MM.1S (cell line): ENCODE results near the gene RBM47.

Source experiments
- DNase-seq: peaks from one replicate; pipeline ENCODE4 v3.0.0-alpha.2; 2015
- H2AFZ ChIP-seq: fragments of 300-600 bp; sonication (generic); 2 replicates; pipeline ENCODE4 v1.6.0; 2016; ENCODE audit warnings: antibody characterized with exemption, low read length
- H3F3A ChIP-seq: fragments of 300-600 bp; sonication (generic); 2 replicates; pipeline ENCODE4 v1.6.1; 2016; ENCODE audit warnings: mild to moderate bottlenecking, antibody characterized with exemption, low read length, moderate library complexity, mixed read lengths; ENCODE audit not compliant: insufficient read depth
- H3K27ac ChIP-seq: fragments of 300-600 bp; sonication (generic); 2 replicates; pipeline ENCODE4 v1.5.1; 2016; ENCODE audit warnings: mild to moderate bottlenecking, low read length
- H3K27me3 ChIP-seq: fragments of 300-600 bp; sonication (generic); replicated peaks from 2 replicates; pipeline ENCODE4 v1.6.0; 2016; ENCODE audit warnings: low read length; ENCODE audit not compliant: insufficient read depth
- H3K36me3 ChIP-seq: fragments of 300-600 bp; sonication (generic); replicated peaks from 2 replicates; pipeline ENCODE4 v1.6.1; 2016; ENCODE audit warnings: mild to moderate bottlenecking, low read length, mixed read lengths; ENCODE audit not compliant: insufficient read depth
- H3K4me1 ChIP-seq: fragments of 300-600 bp; sonication (generic); 2 replicates; pipeline ENCODE4 v1.6.1; 2016; ENCODE audit warnings: low read length, mixed read lengths
- H3K4me2 ChIP-seq: fragments of 300-600 bp; sonication (generic); 2 replicates; pipeline ENCODE4 v1.6.0; 2016; ENCODE audit warnings: low read depth, low read length
- H3K4me3 ChIP-seq: fragments of 300-600 bp; sonication (generic); 2 replicates; pipeline ENCODE4 v1.5.1; 2016; ENCODE audit warnings: low read length, mixed read lengths
- H3K79me2 ChIP-seq: fragments of 300-600 bp; sonication (generic); 2 replicates; pipeline ENCODE4 v1.6.1; 2016; ENCODE audit warnings: mixed run types, low read length, mixed read lengths
- H3K9ac ChIP-seq: fragments of 300-600 bp; sonication (generic); 2 replicates; pipeline ENCODE4 v1.6.1; 2016; ENCODE audit warnings: low read length, mixed read lengths
- H3K9me2 ChIP-seq: fragments of 300-600 bp; sonication (generic); replicated peaks from 2 replicates; pipeline ENCODE4 v1.6.1; 2016; ENCODE audit warnings: mild to moderate bottlenecking, low read length, mixed read lengths; ENCODE audit not compliant: insufficient read depth
- H3K9me3 ChIP-seq: fragments of 300-600 bp; sonication (generic); replicated peaks from 2 replicates; pipeline ENCODE4 v1.6.1; 2016; ENCODE audit warnings: mild to moderate bottlenecking, low read length, mixed read lengths; ENCODE audit not compliant: insufficient read depth
- H4K20me1 ChIP-seq: fragments of 300-600 bp; sonication (generic); 2 replicates; pipeline ENCODE4 v1.6.1; 2016; ENCODE audit warnings: mild to moderate bottlenecking, low read length, moderate library complexity, mixed read lengths; ENCODE audit not compliant: insufficient read depth
- CTCF ChIP-seq: fragments of 300-600 bp; sonication (generic); IDR thresholded peaks from 2 replicates; pipeline ENCODE4 v1.5.1; 2016; ENCODE audit warnings: antibody characterized with exemption, low read length, mixed read lengths
- EZH2 ChIP-seq: fragments of 300-600 bp; sonication (generic); optimal IDR thresholded peaks from 2 replicates; pipeline ENCODE3; 2017; ENCODE audit warnings: low read depth, mild to moderate bottlenecking, antibody characterized with exemption, low read length, mixed read lengths
- EZH2phosphoT487 ChIP-seq: fragments of 300-600 bp; sonication (generic); IDR thresholded peaks from 2 replicates; pipeline ENCODE4 v1.6.1; 2018; ENCODE audit warnings: antibody characterized with exemption, low read length

Gene RBM47

GRCh38 chr4:40587826-40588225 is 41.8 kb downstream of the RBM47 start:
- Histone ChIP-seq H3K4me3 (no peak overlapping the region), H3K27ac (no peak overlapping the region), H3K9ac (no peak overlapping the region), H3F3A (no peaks in the 10 kb centered on the region), H3K9me3 (no peaks in the 10 kb centered on the region), H4K20me1 (no peaks in the 10 kb centered on the region), H3K9me2 (no peaks in the 10 kb centered on the region), H3K4me1 (peaks cover 1% of the 10 kb centered on the region; the same call in 1 of the 2 replicates), H3K79me2 (peaks cover 68% of the 10 kb centered on the region), H3K36me3 (no peaks in the 10 kb centered on the region), H3K4me2 (no peak overlapping the region), H3K27me3 (no peaks in the 10 kb centered on the region), H2AFZ (no peak overlapping the region)
- DNase-seq: no peak
- TF ChIP-seq EZH2phosphoT487: no peak
- TF ChIP-seq CTCF: no peak
- TF ChIP-seq EZH2: no peak

DNA sequence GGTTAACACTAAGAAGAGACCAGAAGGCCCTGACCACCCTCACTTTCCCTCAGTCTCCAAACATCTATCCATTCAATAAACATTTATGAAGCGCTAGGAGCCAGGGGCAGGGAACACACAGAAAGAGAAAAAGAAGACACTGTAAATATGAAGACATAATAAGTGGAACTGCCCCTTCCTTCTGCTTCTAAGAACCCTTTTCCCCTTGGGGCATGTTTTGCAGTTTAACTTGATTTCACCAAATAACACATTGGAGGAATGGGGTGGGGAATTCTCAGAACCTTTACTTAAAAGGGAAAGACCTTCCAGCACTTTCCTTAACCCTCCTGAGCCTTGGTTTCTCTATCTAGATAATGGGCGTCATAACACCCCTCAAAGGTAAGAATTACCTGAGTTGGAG is 42.3 kb downstream of the RBM47 start:
- H3K79me2 ChIP-seq: peaks cover 72% of the 10 kb centered on the region
- H3F3A ChIP-seq: peaks cover 2% of the 10 kb centered on the region; the same call in 1 of the 2 replicates
- no peaks in the 10 kb centered on the region for H4K20me1 ChIP-seq
- no peak overlapping the region for H3K4me2 ChIP-seq
- H3K4me1 ChIP-seq: peaks cover 6% of the 10 kb centered on the region; the same call in 1 of the 2 replicates
- no peak overlapping the region for H2AFZ ChIP-seq
- H3K9ac ChIP-seq: no peak overlapping the region
- no peaks in the 10 kb centered on the region for H3K27me3 ChIP-seq
- DNase-seq: no peak
- no peaks in the 10 kb centered on the region for H3K36me3 ChIP-seq
- TF ChIP-seq CTCF (no peak), EZH2 (no peak)
- H3K9me2 ChIP-seq: no peaks in the 10 kb centered on the region
- H3K9me3 ChIP-seq: no peaks in the 10 kb centered on the region
- H3K4me3 ChIP-seq: no peak overlapping the region
- H3K27ac ChIP-seq: no peak overlapping the region

DNA sequence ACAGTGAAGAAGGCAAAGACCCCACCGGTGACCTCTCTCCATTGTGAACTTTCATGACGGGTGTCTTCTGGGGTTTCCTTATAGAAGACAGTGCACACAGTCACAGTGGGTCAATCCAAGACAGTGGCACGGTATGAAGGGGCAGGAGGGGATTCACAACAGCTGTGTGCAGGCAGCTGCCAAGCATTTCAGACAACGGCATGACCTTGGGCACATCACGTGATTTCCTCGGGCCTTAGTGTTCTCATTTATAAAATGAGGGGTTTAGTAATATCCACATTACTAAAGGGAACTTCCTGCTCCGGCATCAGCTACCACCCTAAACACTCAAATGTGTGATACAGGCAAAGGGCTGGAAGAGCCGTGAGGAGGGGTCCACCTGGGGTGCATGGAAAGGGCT is 42.9 kb downstream of the RBM47 start:
- H3K9ac ChIP-seq: no peak overlapping the region
- H3K4me3 ChIP-seq: no peak overlapping the region
- H3F3A ChIP-seq: peaks cover 7% of the 10 kb centered on the region; the same call in 1 of the 2 replicates
- no peak for DNase-seq
- no peaks in the 10 kb centered on the region for H3K9me2 ChIP-seq
- no peaks in the 10 kb centered on the region for H3K9me3 ChIP-seq
- H3K27me3 ChIP-seq: no peaks in the 10 kb centered on the region
- H3K4me2 ChIP-seq: no peak overlapping the region
- no peak overlapping the region for H2AFZ ChIP-seq
- H4K20me1 ChIP-seq: no peaks in the 10 kb centered on the region
- H3K79me2 ChIP-seq: peaks cover 72% of the 10 kb centered on the region
- TF ChIP-seq EZH2: no peak
- no peak for TF ChIP-seq CTCF
- TF ChIP-seq EZH2phosphoT487: no peak
- H3K27ac ChIP-seq: no peak overlapping the region
- no peaks in the 10 kb centered on the region for H3K36me3 ChIP-seq
- peaks cover 12% of the 10 kb centered on the region for H3K4me1 ChIP-seq
